GM23338 (cell line): Measurements from ENCODE around the gene TCN2. TPM values are rescaled to one million over a fixed set of nuclear protein-coding genes. Genes with fewer than 3 reads are reported as not detected.

Experiments used
- ATAC-seq: fragments of 200-7000 bp; cut with Tn5 transposase; 3 replicates; pipeline ENCODE4 v1.9.1; 2020
- DNase-seq: peaks from one replicate; pipeline ENCODE4 v3.0.0-alpha.2; 2015; ENCODE audit warnings: low spot score
- H2AFZ ChIP-seq: fragments of 200-600 bp; sonication (generic); 2 replicates; pipeline ENCODE4 v1.8.0; 2016; ENCODE audit warnings: antibody characterized with exemption, mild to moderate bottlenecking, moderate library complexity
- H3F3A ChIP-seq: fragments of 200-600 bp; sonication (generic); replicated peaks from 2 replicates; pipeline ENCODE4 v1.8.0; 2017; ENCODE audit warnings: antibody characterized with exemption, mixed run types, low read depth
- H3K27ac ChIP-seq: fragments of 200-600 bp; sonication (generic); 2 replicates; pipeline ENCODE4 v1.6.1; 2016; ENCODE audit warnings: low read depth
- H3K27me3 ChIP-seq: fragments of 200-600 bp; sonication (generic); 2 replicates; pipeline ENCODE4 v1.8.0; 2016; ENCODE audit warnings: mild to moderate bottlenecking, mixed run types, moderate library complexity; ENCODE audit not compliant: insufficient read depth
- H3K36me3 ChIP-seq: fragments of 200-600 bp; sonication (generic); 2 replicates; pipeline ENCODE4 v1.8.0; 2016; ENCODE audit warnings: mild to moderate bottlenecking; ENCODE audit not compliant: insufficient read depth
- H3K4me1 ChIP-seq: fragments of 200-600 bp; sonication (generic); 2 replicates; pipeline ENCODE4 v1.8.0; 2016; ENCODE audit warnings: mild to moderate bottlenecking, moderate library complexity; ENCODE audit not compliant: insufficient read depth
- H3K4me2 ChIP-seq: fragments of 200-600 bp; sonication (generic); 2 replicates; pipeline ENCODE4 v1.7.1; 2017; ENCODE audit warnings: mixed run types
- H3K4me3 ChIP-seq: fragments of 200-600 bp; sonication (generic); 2 replicates; pipeline ENCODE4 v1.6.1; 2016; ENCODE audit warnings: mixed run types
- H3K79me2 ChIP-seq: fragments of 200-600 bp; sonication (generic); replicated peaks from 2 replicates; pipeline ENCODE4 v1.8.0; 2017; ENCODE audit warnings: mild to moderate bottlenecking; ENCODE audit not compliant: insufficient read depth
- H3K9me2 ChIP-seq: fragments of 200-600 bp; sonication (generic); 2 replicates; pipeline ENCODE4 v1.8.0; 2017; ENCODE audit not compliant: insufficient read depth
- H4K20me1 ChIP-seq: fragments of 200-600 bp; sonication (generic); replicated peaks from 2 replicates; pipeline ENCODE4 v1.8.0; 2017; ENCODE audit warnings: mild to moderate bottlenecking; ENCODE audit not compliant: insufficient read depth
- H3K27ac Mint-ChIP-seq: 2 replicates; pipeline ENCODE4 v1.8.0; 2020; ENCODE audit warnings: inconsistent platforms, mild to moderate bottlenecking, moderate library complexity, mixed read lengths
- H3K27me3 Mint-ChIP-seq: 3 replicates; pipeline ENCODE4 v1.8.0; 2022; ENCODE audit warnings: low read depth, mild to moderate bottlenecking, moderate library complexity, mixed read lengths, inconsistent platforms; ENCODE audit not compliant: insufficient read depth, poor library complexity
- H3K36me3 Mint-ChIP-seq: 3 replicates; pipeline ENCODE4 v1.8.0; 2021; ENCODE audit warnings: low read depth, mild to moderate bottlenecking, inconsistent platforms, moderate library complexity, mixed read lengths
- H3K4me1 Mint-ChIP-seq: 3 replicates; pipeline ENCODE4 v1.8.0; 2020; ENCODE audit warnings: mild to moderate bottlenecking, inconsistent platforms, mixed read lengths
- H3K4me3 Mint-ChIP-seq: 3 replicates; pipeline ENCODE4 v1.8.0; 2021; ENCODE audit warnings: moderate library complexity, mild to moderate bottlenecking, inconsistent platforms, mixed read lengths
- H3K9me3 Mint-ChIP-seq: 3 replicates; pipeline ENCODE4 v1.8.0; 2020; ENCODE audit warnings: moderate library complexity, mild to moderate bottlenecking, inconsistent platforms, mixed read lengths
- JUNB ChIP-seq: IDR thresholded peaks from one replicate; pipeline ENCODE4 v1.6.1; 2016; ENCODE audit warnings: antibody characterized with exemption; ENCODE audit not compliant: unreplicated experiment
- POLR2AphosphoS5 ChIP-seq: IDR thresholded peaks from 2 replicates; pipeline ENCODE4 v1.6.1; 2016; ENCODE audit warnings: antibody characterized with exemption, low read depth
- REST ChIP-seq: IDR thresholded peaks from one replicate; pipeline ENCODE4 v1.6.1; 2018; ENCODE audit warnings: antibody characterized with exemption; ENCODE audit not compliant: unreplicated experiment
- ZNF462 ChIP-seq: fragments of 250-450 bp; sonication (Bioruptor Pico); IDR thresholded peaks from 2 replicates; pipeline ENCODE4 v1.5.0; 2020; ENCODE audit warnings: mild to moderate bottlenecking, moderate library complexity
- polyA plus RNA-seq: library from polyadenylated mRNA; unstranded; fragments of >200 nt; fragmentation: Nextera tagmentation; extraction: Ambion mirVana; gene quantifications from 2 replicates; pipeline ENCODE4 v1.2.1, GENCODE V29; 2016
- total RNA-seq: library from RNA; depleted of rRNA; stranded (reverse); fragments of >200 nt; shearing (Covaris generic); gene quantifications from 2 replicates; pipeline ENCODE4 v1.2.3, GENCODE V29; 2014

The TCN2 gene
- total and polyA plus RNA-seq, 2 experiments from 2014 or later = 12.9 to 38.1 TPM

GRCh38 chr22:30615543-30615954 is 8.6 kb downstream of the TCN2 start:
- no peak overlapping the region for H3K4me3 ChIP-seq
- ATAC-seq = no peak
- no peak overlapping the region for H3K4me2 ChIP-seq
- no peaks in the 10 kb centered on the region for H3F3A ChIP-seq
- no peaks in the 10 kb centered on the region for H3K4me1 ChIP-seq
- Mint-ChIP-seq H3K36me3 (peaks cover 74% of the 10 kb centered on the region), H3K27me3 (peaks cover 3% of the 10 kb centered on the region), H3K27ac (peak overlapping the region; percentile 36; the same call in 1 of the 2 replicates), H3K4me1 (no peaks in the 10 kb centered on the region), H3K4me3 (no peak overlapping the region), H3K9me3 (no peaks in the 10 kb centered on the region)
- no peak overlapping the region for H2AFZ ChIP-seq
- H3K9me2 ChIP-seq = no peaks in the 10 kb centered on the region
- no peak overlapping the region for H3K27ac ChIP-seq
- H4K20me1 ChIP-seq = 0 out of 2 replicates have a peak, but pooled peaks cover 6% of the 10 kb centered on the region
- H3K79me2 ChIP-seq = no peaks in the 10 kb centered on the region
- no peak for DNase-seq
- TF ChIP-seq JUNB (no peak), POLR2AphosphoS5 (no peak), ZNF462 (CRISPR knock-in tag) (no peak), REST (no peak)
- H3K36me3 ChIP-seq = peaks cover 11% of the 10 kb centered on the region
- H3K27me3 ChIP-seq = no peaks in the 10 kb centered on the region
